Putamen (tissue), 1 donor: ENCODE results near the gene AKAP4.
A peak's percentile ranks its signal among the peaks of the same experiment; 100 is the strongest.

Source experiments
- DNase-seq: peaks from one replicate; pipeline ENCODE4 v3.0.0-alpha.2; 2016; ENCODE audit warnings: low spot score

The AKAP4 gene

GRCh38 chrX:50200907-50201306, at the start of gene AKAP4:
TSS of gene AKAP4 (minus strand) at chrX:50201007. CDS start at chrX:50200889, 118 bp downstream.
- DNase-seq: no peak

- DNase-seq: no peak
These were observed 10.7 kb upstream of the AKAP4 start for GRCh38 chrX:50211510-50211909.

- DNase-seq: no peak
These were observed 5.9 kb upstream of the AKAP4 start for GRCh38 chrX:50206753-50207152.

- DNase-seq: peak; percentile 52
These were observed 3.6 kb upstream of the AKAP4 start, which contains the start of gene CCNB3 for GRCh38 chrX:50204364-50204899. TSS of gene CCNB3 (plus strand) at chrX:50204765. CDS start at chrX:50285164, 80,399 bp downstream.

- no peak for DNase-seq
These were observed 1.7 kb upstream of the AKAP4 start for GRCh38 chrX:50202539-50202938.

- DNase-seq: no peak
These were observed 2.5 kb downstream of the AKAP4 start for GRCh38 chrX:50198348-50198747.

GRCh38 chrX:50188859-50189600, 11.8 kb downstream of the AKAP4 start:
- DNase-seq: no peak

- DNase-seq: no peak
These were observed 16.9 kb downstream of the AKAP4 start for GRCh38 chrX:50183891-50184290.

- DNase-seq: no peak
These were observed 20.5 kb downstream of the AKAP4 start for GRCh38 chrX:50180073-50180940.

GRCh38 chrX:50169717-50170116, 31.1 kb downstream of the AKAP4 start:
- DNase-seq: no peak

GRCh38 chrX:50168241-50168687, 32.5 kb downstream of the AKAP4 start:
- no peak for DNase-seq

- DNase-seq: no peak
These were observed 33.4 kb downstream of the AKAP4 start for GRCh38 chrX:50167366-50167765.

GRCh38 chrX:50165727-50166126, 35.1 kb downstream of the AKAP4 start:
- no peak for DNase-seq

GRCh38 chrX:50161127-50161526, 39.7 kb downstream of the AKAP4 start:
- DNase-seq: no peak

- DNase-seq: no peak
These were observed 42.2 kb downstream of the AKAP4 start for GRCh38 chrX:50158593-50158992.

GRCh38 chrX:50157545-50158135, 43.2 kb downstream of the AKAP4 start:
- DNase-seq: no peak

- no peak for DNase-seq
These were observed 46.4 kb downstream of the AKAP4 start for GRCh38 chrX:50154429-50154828.

- DNase-seq: no peak
These were observed 48.4 kb downstream of the AKAP4 start for GRCh38 chrX:50152456-50152855.

- no peak for DNase-seq
These were observed 52.8 kb downstream of the AKAP4 start for GRCh38 chrX:50147972-50148371.
